Psoas muscle (tissue), 8 donors: ENCODE data around the gene DCD. TPM values are rescaled to one million over a fixed set of nuclear protein-coding genes. Genes with fewer than 3 reads are reported as not detected.
"Not testable (repeated sequence)": the region's sequence is repeated elsewhere in the genome, so short reads cannot be mapped to it uniquely, and the experiment has no call there.

Experiments
- ATAC-seq, 4 donors: fragments of 200-7000 bp; cut with Tn5 transposase; one replicate each; pipeline ENCODE4 v1.9.1; 2020; ENCODE audit warnings: moderate library complexity in 3 of 4, mild to moderate bottlenecking in 2 of 4
- DNase-seq, 2 donors: peaks; one replicate each; pipeline ENCODE4 v3.0.0-alpha.2; 2020
- H3K27ac ChIP-seq: fragments of 200-600 bp; one replicate; pipeline ENCODE4 v1.8.0; 2022
- H3K27me3 ChIP-seq, 3 donors: fragments of 200-600 bp in 1 of 3; one replicate each; pipeline versions ENCODE4 v1.6.1 to v1.8.0; 2013 to 2022; ENCODE audit warnings: low read length in 2 of 3, mild to moderate bottlenecking in 2 of 3, moderate library complexity in 1 of 3; ENCODE audit not compliant: insufficient read depth in 3 of 3
- H3K36me3 ChIP-seq, 2 donors: fragments of 200-600 bp in 1 of 2; one replicate each; pipeline versions ENCODE4 v1.6.1 to v1.8.0; 2013 to 2022; ENCODE audit warnings: low read depth in 1 of 2, mild to moderate bottlenecking in 1 of 2, moderate library complexity in 1 of 2; ENCODE audit not compliant: insufficient read depth in 1 of 2
- H3K4me1 ChIP-seq: fragments of 200-600 bp; one replicate; pipeline ENCODE4 v1.8.0; 2022
- H3K4me3 ChIP-seq: fragments of 200-600 bp; one replicate; pipeline ENCODE4 v1.8.0; 2022; ENCODE audit warnings: mild to moderate bottlenecking
- H3K9me3 ChIP-seq: fragments of 200-600 bp; one replicate; pipeline ENCODE4 v1.8.0; 2022
- WGBS, 3 donors: extraction: QIAGEN DNeasy Blood & Tissue Kit; methylation state at CpG; one replicate each; pipeline versions ENCODE4 v1.1.6 to v1.1.7; 2013; 5-methylcytosine and 5-hydroxymethylcytosine counted together
- intact Hi-C, 2 donors: fragments of 100-400 bp; cut with DNase I; formaldehyde crosslinking; loops; one replicate each; pipeline versions ENCODE4 v1.11.0 to v1.14.2; 2022
- polyA plus RNA-seq, 3 donors: library from polyadenylated mRNA; stranded (reverse); fragments of 200-250 nt; gene quantifications; one replicate each; pipeline ENCODE4 v1.2.3, GENCODE V29; 2013
- total RNA-seq, 4 donors: library from RNA; stranded (reverse); fragmentation: NEBNext Ultra II Directional in 2 of 4; extraction: Animal tissue kit (Norgen Biotek cat#: 25700) in 2 of 4; gene quantifications; one replicate each; pipeline versions ENCODE4 v1.2.1 to v1.2.4, GENCODE V29; 2021 to 2023
- TF ChIP-seq, protein P1 (sequence below): fragments of 200-600 bp; IDR thresholded peaks from one replicate; pipeline ENCODE4 v1.8.0; 2022; ENCODE audit warnings: antibody characterized with exemption
- donor health status: healthy with polysubstance abuse.
- donor health status: DM: no; HTN: no; CAD: no; lungs with moderate emphysema.
- donor health status: Bipolar disorder and iron deficiency.
- donor health status: healthy.
- donor health status: DM: yes; HTN: yes; CAD: no.
- donor health status: DM: no; HTN: no; CAD: no.
- donor health status: DM: no; HTN: no; CAD: no.
- donor health status: DM: yes; HTN: yes; CAD: no.

DCD gene
- total and polyA plus RNA-seq, 7 donors = not detected

GRCh38 chr12:54650889-54651288 is 2.7 kb upstream of the DCD start:
- TF ChIP-seq, protein P1, sequence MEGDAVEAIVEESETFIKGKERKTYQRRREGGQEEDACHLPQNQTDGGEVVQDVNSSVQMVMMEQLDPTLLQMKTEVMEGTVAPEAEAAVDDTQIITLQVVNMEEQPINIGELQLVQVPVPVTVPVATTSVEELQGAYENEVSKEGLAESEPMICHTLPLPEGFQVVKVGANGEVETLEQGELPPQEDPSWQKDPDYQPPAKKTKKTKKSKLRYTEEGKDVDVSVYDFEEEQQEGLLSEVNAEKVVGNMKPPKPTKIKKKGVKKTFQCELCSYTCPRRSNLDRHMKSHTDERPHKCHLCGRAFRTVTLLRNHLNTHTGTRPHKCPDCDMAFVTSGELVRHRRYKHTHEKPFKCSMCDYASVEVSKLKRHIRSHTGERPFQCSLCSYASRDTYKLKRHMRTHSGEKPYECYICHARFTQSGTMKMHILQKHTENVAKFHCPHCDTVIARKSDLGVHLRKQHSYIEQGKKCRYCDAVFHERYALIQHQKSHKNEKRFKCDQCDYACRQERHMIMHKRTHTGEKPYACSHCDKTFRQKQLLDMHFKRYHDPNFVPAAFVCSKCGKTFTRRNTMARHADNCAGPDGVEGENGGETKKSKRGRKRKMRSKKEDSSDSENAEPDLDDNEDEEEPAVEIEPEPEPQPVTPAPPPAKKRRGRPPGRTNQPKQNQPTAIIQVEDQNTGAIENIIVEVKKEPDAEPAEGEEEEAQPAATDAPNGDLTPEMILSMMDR = no peak
- WGBS, 3 donors = 65 to 73% (median 70%) methylated on average over 5 of the region's 5 CpGs
- intact Hi-C loops = no loop called here

GRCh38 chr12:54650409-54650808 is 2.2 kb upstream of the DCD start:
- H3K9me3 ChIP-seq = no peaks in the 10 kb centered on the region
- ATAC-seq (peak; percentile 84 to 97 (median 93)), DNase-seq (no peak)
- intact Hi-C loops = no loop called here
- no peak overlapping the region for H3K4me3 ChIP-seq
- H3K4me1 ChIP-seq = peaks cover 6% of the 10 kb centered on the region
- H3K36me3 ChIP-seq = no peaks in the 10 kb centered on the region
- H3K27me3 ChIP-seq = no peaks in the 10 kb centered on the region
- 60 to 68% (median 62%) methylated on average over 4 of the region's 4 CpGs for WGBS, 3 donors
- TF ChIP-seq, protein P1 = no peak
- H3K27ac ChIP-seq = peak overlapping the region; percentile 41

More at GRCh38 chr12:54650889-54651288, 2.7 kb upstream of the DCD start:
- Histone ChIP-seq H3K27ac (peak overlapping the region; percentile 41), H3K27me3 (no peaks in the 10 kb centered on the region), H3K4me3 (no peak overlapping the region), H3K4me1 (peaks cover 6% of the 10 kb centered on the region), H3K9me3 (no peaks in the 10 kb centered on the region), H3K36me3 (no peaks in the 10 kb centered on the region)
- peak in 3 of 4 donors; percentile 69 to 82 (median 72) for ATAC-seq
- no peak for DNase-seq

- no peak overlapping the region for H3K4me3 ChIP-seq
- TF ChIP-seq, protein P1 = no peak
- no peak for DNase-seq
- intact Hi-C loops = no loop called here
- H3K4me1 ChIP-seq = peaks cover 6% of the 10 kb centered on the region
- peak; percentile 56 to 87 (median 74) for ATAC-seq
- H3K36me3 ChIP-seq = no peaks in the 10 kb centered on the region
- H3K27ac ChIP-seq = no peak overlapping the region
- no peaks in the 10 kb centered on the region for H3K9me3 ChIP-seq
- peaks cover 0 to 3% (median 0%) of the 10 kb centered on the region in 3 donors for H3K27me3 ChIP-seq
- WGBS, 3 donors = 13 to 67% (median 22%) methylated on average over 1 of the region's 1 CpG
These were observed 1.7 kb upstream of the DCD start for GRCh38 chr12:54649825-54650224.

GRCh38 chr12:54641554-54641953 is 6.6 kb downstream of the DCD start:
- Histone ChIP-seq H3K4me1 (no peaks in the 10 kb centered on the region), H3K27ac (no peak overlapping the region), H3K4me3 (no peak overlapping the region), H3K9me3 (no peaks in the 10 kb centered on the region), H3K27me3 (peaks cover 0 to 4% (median 0%) of the 10 kb centered on the region in 3 donors), H3K36me3 (no peaks in the 10 kb centered on the region)
- no peak for ATAC-seq
- DNase-seq = no peak
- 75 to 86% (median 80%) methylated on average over 1 of the region's 1 CpG for WGBS, 3 donors
- TF ChIP-seq, protein P1 = no peak
- intact Hi-C loops = no loop called here

GRCh38 chr12:54641089-54641488 is 7.1 kb downstream of the DCD start:
- H3K36me3 ChIP-seq = no peaks in the 10 kb centered on the region
- intact Hi-C loops = no loop called here
- H3K9me3 ChIP-seq = no peaks in the 10 kb centered on the region
- no peaks in the 10 kb centered on the region for H3K4me1 ChIP-seq
- no peak overlapping the region for H3K4me3 ChIP-seq
- WGBS, 3 donors = 81 to 83% (median 82%) methylated on average over 4 of the region's 4 CpGs
- DNase-seq = no peak
- peaks cover 0 to 4% (median 0%) of the 10 kb centered on the region in 3 donors for H3K27me3 ChIP-seq
- no peak overlapping the region for H3K27ac ChIP-seq
- TF ChIP-seq, protein P1 = no peak
- ATAC-seq = no peak

DNA sequence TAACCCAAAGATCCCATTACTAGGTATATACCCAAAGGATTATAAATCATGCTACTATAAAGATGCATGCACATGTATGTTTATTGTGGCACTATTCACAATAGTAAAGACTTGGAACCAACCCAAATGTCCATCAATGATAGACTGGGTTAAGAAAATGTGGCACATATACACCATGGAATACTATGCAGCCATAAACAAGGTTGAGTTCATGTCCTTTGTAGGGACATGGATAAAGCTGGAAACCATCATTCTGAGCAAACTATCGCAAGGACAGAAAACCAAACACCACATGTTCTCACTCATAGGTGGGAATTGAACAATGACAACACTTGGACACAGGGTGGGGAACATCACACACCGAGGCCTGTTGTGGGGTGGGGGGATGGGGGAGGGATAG is 9.1 kb downstream of the DCD start:
- H3K36me3 ChIP-seq, H3K4me1 ChIP-seq, H3K27me3 ChIP-seq, DNase-seq, intact Hi-C loops, H3K9me3 ChIP-seq, ATAC-seq, H3K4me3 ChIP-seq, H3K27ac ChIP-seq: not testable (repeated sequence)
- WGBS, 3 donors = 92 to 98% (median 94%) methylated on average over 2 of the region's 2 CpGs
